Caco-2 (cell line): ENCODE measurements around the gene TEAD1. TPM values are rescaled to one million over a fixed set of nuclear protein-coding genes. Genes with fewer than 3 reads are reported as not detected.

Experiments used
- BruUV-seq: library from RNA; stranded (reverse); fragments of 400-500 nt; replicated peaks from 2 replicates; lab custom pipeline; 2021; lab: Mats Ljungman, UMichigan
- CTCF ChIA-PET: fragments of 300-600 bp; sonication (Branson Sonifier 250); formaldehyde crosslinking; loops from one replicate; lab custom pipeline; 2022; ENCODE audit warnings: antibody characterized with exemption; lab: Charles Lee
- POLR2A ChIA-PET: fragments of 300-600 bp; sonication (Branson Sonifier 250); formaldehyde crosslinking; loops from one replicate; lab custom pipeline; 2022; ENCODE audit warnings: antibody characterized with exemption; lab: Charles Lee
- DNase-seq, 2 experiments: peaks; one replicate each; pipeline versions ENCODE4 v3.0.0 to v3.0.0-alpha.2; 2020 to 2022
- H3K27me3 ChIP-seq: replicated peaks from 2 replicates; pipeline ENCODE4 v1.6.0; 2011; ENCODE audit warnings: low read length; ENCODE audit not compliant: control insufficient read depth, insufficient read depth
- H3K36me3 ChIP-seq: 2 replicates; pipeline ENCODE4 v1.5.1; 2011; ENCODE audit warnings: low read length; ENCODE audit not compliant: control insufficient read depth, insufficient read depth
- H3K4me1 ChIP-seq: fragments of 250-450 bp; sonication (Bioruptor Pico); 2 replicates; pipeline ENCODE4 v1.5.1; 2020; ENCODE audit warnings: mild to moderate bottlenecking
- H3K4me3 ChIP-seq: 2 replicates; pipeline ENCODE4 v1.5.1; 2011; ENCODE audit warnings: low read depth, mild to moderate bottlenecking, control low read depth, low read length
- H3K9me3 ChIP-seq: fragments of 250-450 bp; sonication (Bioruptor Pico); 2 replicates; pipeline ENCODE4 v1.5.1; 2020; ENCODE audit warnings: mild to moderate bottlenecking, moderate library complexity
- H3K27ac Mint-ChIP-seq: one replicate; pipeline ENCODE4 v1.8.0; 2022; ENCODE audit warnings: mixed read lengths; ENCODE audit not compliant: unreplicated experiment
- H3K27me3 Mint-ChIP-seq: one replicate; pipeline ENCODE4 v1.8.0; 2022; ENCODE audit warnings: mixed read lengths; ENCODE audit not compliant: insufficient read depth, unreplicated experiment
- H3K36me3 Mint-ChIP-seq: one replicate; pipeline ENCODE4 v1.8.0; 2022; ENCODE audit warnings: mild to moderate bottlenecking, mixed read lengths; ENCODE audit not compliant: insufficient read depth, unreplicated experiment
- H3K4me1 Mint-ChIP-seq: one replicate; pipeline ENCODE4 v1.8.0; 2022; ENCODE audit warnings: low read depth, mixed read lengths; ENCODE audit not compliant: unreplicated experiment
- H3K4me3 Mint-ChIP-seq: one replicate; pipeline ENCODE4 v1.8.0; 2022; ENCODE audit warnings: mild to moderate bottlenecking, moderate library complexity, mixed read lengths; ENCODE audit not compliant: unreplicated experiment
- H3K9me3 Mint-ChIP-seq: one replicate; pipeline ENCODE4 v1.8.0; 2022; ENCODE audit warnings: mixed read lengths; ENCODE audit not compliant: unreplicated experiment
- CTCF ChIP-seq, 2 experiments: fragments of 200-600 bp in 1 of 2; IDR thresholded peaks; 1 replicate in 1 of 2; 2 replicates in 1 of 2; pipeline versions ENCODE4 v1.5.1 to v1.8.0; 2011 to 2022; ENCODE audit warnings: antibody characterized with exemption in 1 of 2, control low read depth in 1 of 2, inconsistent platforms in 1 of 2, low read depth in 1 of 2, low read length in 1 of 2, mild to moderate bottlenecking in 1 of 2, moderate library complexity in 1 of 2; ENCODE audit not compliant: insufficient read depth in 1 of 2, severe bottlenecking in 1 of 2, unreplicated experiment in 1 of 2
- intact Hi-C: fragments of 100-400 bp; cut with micrococcal nuclease; formaldehyde crosslinking; loops from one replicate; pipeline ENCODE4 v1.10.0; 2022; ENCODE audit not compliant: unreplicated experiment
- total RNA-seq: library from RNA; stranded (reverse); gene quantifications from 2 replicates; pipeline ENCODE4 v1.2.3, GENCODE V29; 2022

Gene TEAD1
- total RNA-seq, 1 experiment from 2014 or later: 144 TPM

- intact Hi-C loops: no loop called here
- H3K36me3 Mint-ChIP-seq: peaks cover 26% of the 10 kb centered on the region
- Histone ChIP-seq H3K9me3 (no peaks in the 10 kb centered on the region), H3K4me3 (no peak overlapping the region), H3K27me3 (no peaks in the 10 kb centered on the region), H3K36me3 (no peaks in the 10 kb centered on the region; the same call in 1 of the 2 replicates), H3K4me1 (peaks cover 8% of the 10 kb centered on the region; the same call in 1 of the 2 replicates)
- peaks cover 41% of the 10 kb centered on the region for H3K4me1 Mint-ChIP-seq
- H3K9me3 Mint-ChIP-seq: no peaks in the 10 kb centered on the region
- POLR2A ChIA-PET: no interaction called here
- TF ChIP-seq CTCF (IDR thresholded peaks at IDR 0.05; ENCODE audit: insufficient read depth in 1 of 2, low read depth in 1 of 2, low read length in 1 of 2, severe bottlenecking in 1 of 2, unreplicated experiment in 1 of 2): no peak
- H3K27ac Mint-ChIP-seq: peak overlapping the region; percentile 2
- CTCF ChIA-PET: no interaction called here
- H3K27me3 Mint-ChIP-seq: no peaks in the 10 kb centered on the region
- H3K4me3 Mint-ChIP-seq: no peak overlapping the region
- DNase-seq: no peak
- no TSS peak for BruUV-seq
These were observed 27.8 kb downstream of the TEAD1 start for GRCh38 chr11:12701811-12702592.

DNA sequence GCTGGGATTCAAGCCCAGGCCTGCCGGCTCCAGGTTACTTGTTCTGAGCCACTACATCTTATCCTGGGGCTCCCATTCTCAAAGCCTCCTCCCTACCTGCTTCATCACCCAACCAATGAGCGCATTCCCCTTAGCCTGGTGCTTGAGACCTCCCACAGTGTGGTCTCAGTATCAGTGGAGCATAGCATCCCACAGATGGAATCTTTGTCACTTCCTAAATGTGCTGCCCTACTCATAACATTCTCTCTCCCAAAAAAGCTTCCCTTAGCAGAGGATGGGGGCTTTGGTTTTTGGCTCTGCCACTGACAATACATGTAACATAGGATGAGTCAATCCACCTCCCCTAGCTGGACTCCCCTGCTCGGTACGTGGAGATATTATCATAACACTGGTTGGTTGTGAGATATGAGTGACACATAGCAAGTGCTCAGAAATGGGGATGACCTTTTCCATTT lies 28.8 kb downstream of the TEAD1 start:
- H3K27me3 Mint-ChIP-seq: no peaks in the 10 kb centered on the region
- no peak overlapping the region for H3K27ac Mint-ChIP-seq
- no peaks in the 10 kb centered on the region; the same call in 1 of the 2 replicates for H3K36me3 ChIP-seq
- ChIA-PET POLR2A (no interaction called here), CTCF (no interaction called here)
- H3K9me3 ChIP-seq: no peaks in the 10 kb centered on the region
- no TSS peak for BruUV-seq
- intact Hi-C loops: no loop called here
- peaks cover 35% of the 10 kb centered on the region for H3K4me1 Mint-ChIP-seq
- H3K27me3 ChIP-seq: no peaks in the 10 kb centered on the region
- no peak overlapping the region for H3K4me3 ChIP-seq
- no peaks in the 10 kb centered on the region for H3K9me3 Mint-ChIP-seq
- DNase-seq: no peak
- TF ChIP-seq CTCF (IDR thresholded peaks at IDR 0.05; ENCODE audit: insufficient read depth in 1 of 2, low read depth in 1 of 2, low read length in 1 of 2, severe bottlenecking in 1 of 2, unreplicated experiment in 1 of 2): no peak
- peaks cover 26% of the 10 kb centered on the region for H3K36me3 Mint-ChIP-seq
- no peak overlapping the region for H3K4me3 Mint-ChIP-seq
- 0 out of 2 replicates have a peak, but pooled peaks cover 3% of the 10 kb centered on the region for H3K4me1 ChIP-seq

DNA sequence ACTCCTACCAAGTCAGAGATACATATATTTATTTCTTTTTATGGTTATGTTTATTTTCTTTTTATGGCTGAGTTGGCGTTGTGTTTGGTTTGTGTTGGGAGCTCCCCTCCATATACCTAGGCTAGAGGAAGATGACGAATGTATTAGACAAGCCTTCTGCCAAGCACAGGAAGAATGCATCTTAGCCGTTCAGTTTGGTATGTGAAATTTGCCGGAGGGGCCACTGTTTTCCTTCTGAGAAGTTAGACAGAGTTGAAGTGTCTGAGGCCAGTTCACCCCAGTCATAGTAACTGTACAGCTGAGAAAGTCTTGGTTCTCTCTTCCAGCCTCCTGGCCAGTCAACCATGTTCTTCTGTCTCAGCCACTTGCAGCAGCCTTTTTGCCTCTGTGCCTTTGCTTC lies 29.8 kb downstream of the TEAD1 start:
- Mint-ChIP-seq H3K27me3 (no peaks in the 10 kb centered on the region), H3K4me1 (peaks cover 31% of the 10 kb centered on the region), H3K4me3 (no peak overlapping the region), H3K36me3 (peaks cover 25% of the 10 kb centered on the region), H3K27ac (no peak overlapping the region), H3K9me3 (no peaks in the 10 kb centered on the region)
- H3K27me3 ChIP-seq: no peaks in the 10 kb centered on the region
- no peaks in the 10 kb centered on the region for H3K4me1 ChIP-seq
- no peaks in the 10 kb centered on the region for H3K9me3 ChIP-seq
- BruUV-seq: no TSS peak
- H3K36me3 ChIP-seq: no peaks in the 10 kb centered on the region; the same call in 1 of the 2 replicates
- no peak overlapping the region for H3K4me3 ChIP-seq
- CTCF ChIA-PET: no interaction called here
- no peak for DNase-seq
- TF ChIP-seq CTCF (IDR thresholded peaks at IDR 0.05; ENCODE audit: insufficient read depth in 1 of 2, low read depth in 1 of 2, low read length in 1 of 2, severe bottlenecking in 1 of 2, unreplicated experiment in 1 of 2): no peak
- POLR2A ChIA-PET: no interaction called here
- intact Hi-C loops: no loop called here
